Jurkat, Clone E6-1 (cell line): ENCODE data around the gene DDIT3.
A peak's percentile ranks its signal among the peaks of the same experiment; 100 is the strongest.
"Not testable (repeated sequence)": the region's sequence is repeated elsewhere in the genome, so short reads cannot be mapped to it uniquely, and the experiment has no call there.

Source experiments
- DNase-seq: peaks from one replicate; pipeline ENCODE4 v3.0.0-alpha.2; 2011; ENCODE audit warnings: low read depth, low spot score
- H3K4me3 ChIP-seq: 2 replicates; pipeline ENCODE4 v1.5.1; 2011; ENCODE audit warnings: mild to moderate bottlenecking, low read length, control low read depth, moderate library complexity

Gene DDIT3

DNA sequence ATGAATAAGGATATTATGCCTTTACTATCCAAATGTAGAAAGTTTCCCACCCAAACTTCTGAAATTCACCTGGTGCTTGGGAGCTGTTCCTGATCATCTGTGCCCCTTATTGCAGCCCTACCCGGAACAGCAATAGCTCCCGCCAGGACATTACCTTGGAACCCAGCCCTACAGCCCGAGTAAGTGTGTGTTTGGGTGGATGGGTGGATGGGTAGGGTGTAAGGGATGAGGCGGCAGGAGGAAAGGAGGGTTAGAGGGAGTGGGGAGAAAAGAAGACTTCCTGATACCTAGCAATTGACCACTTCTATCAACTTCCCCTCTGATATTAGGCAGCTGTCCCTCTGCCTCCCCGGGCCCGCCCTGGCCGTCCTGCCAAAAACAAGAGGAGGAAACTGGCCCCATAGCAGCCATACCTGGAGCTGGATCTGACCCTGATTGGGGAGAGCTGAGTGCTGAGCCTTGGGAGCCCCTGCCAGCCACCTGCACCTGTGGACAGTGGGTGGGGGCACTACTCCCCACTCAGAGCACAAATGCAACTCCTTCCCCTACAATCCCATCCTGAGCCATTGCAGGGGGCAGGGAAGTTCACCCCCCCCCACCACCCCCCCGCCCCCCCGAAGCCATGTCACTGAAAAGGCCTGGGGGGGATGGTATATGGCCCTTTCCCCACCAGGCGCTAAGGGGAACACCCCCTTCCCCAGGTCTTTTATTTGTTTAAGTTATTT lies 8.7 kb upstream of the DDIT3 start:
- no peak for DNase-seq
- H3K4me3 ChIP-seq = no peak overlapping the region

DNA sequence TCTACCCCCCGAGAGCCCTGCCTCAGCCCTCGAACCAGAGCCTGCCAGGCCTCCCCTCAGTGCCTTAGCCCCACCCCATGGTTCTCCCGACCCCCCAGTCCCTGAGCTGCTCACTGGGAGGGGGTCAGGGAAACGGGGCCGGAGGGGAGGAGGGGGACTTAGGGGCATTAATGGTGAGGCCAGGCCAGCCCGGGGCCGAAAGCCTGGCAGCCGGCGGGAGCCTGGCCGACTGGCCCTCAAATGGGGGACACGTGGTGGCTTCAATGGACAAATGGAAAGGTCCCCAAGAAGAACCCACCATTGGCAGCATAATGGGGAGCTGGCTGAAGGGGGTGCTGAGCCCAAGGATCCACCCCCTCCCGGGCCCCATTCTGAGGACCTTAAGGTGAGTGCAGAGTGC lies 7.9 kb upstream of the DDIT3 start:
- H3K4me3 ChIP-seq = no peak overlapping the region
- no peak for DNase-seq

DNA sequence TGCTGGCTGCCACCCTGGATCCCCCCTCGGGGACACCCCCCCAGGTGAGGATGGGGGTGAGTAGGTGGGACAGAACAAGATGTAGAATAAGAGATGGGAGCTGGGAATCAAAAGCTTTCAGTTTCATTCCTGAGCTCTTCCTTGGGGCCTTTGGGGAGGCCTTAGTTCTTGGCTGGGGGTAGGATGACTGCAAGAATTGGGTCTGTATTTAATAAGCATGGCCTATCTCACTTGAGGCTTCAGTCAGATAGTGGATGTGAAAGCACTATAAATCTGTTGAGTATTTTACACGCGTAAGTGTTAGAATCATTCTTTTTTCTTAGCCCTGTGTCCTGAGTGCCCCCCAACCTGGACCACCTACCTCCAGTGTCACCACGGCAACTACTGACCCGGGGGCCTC lies 6.9 kb upstream of the DDIT3 start:
- DNase-seq = no peak
- H3K4me3 ChIP-seq = no peak overlapping the region

DNA sequence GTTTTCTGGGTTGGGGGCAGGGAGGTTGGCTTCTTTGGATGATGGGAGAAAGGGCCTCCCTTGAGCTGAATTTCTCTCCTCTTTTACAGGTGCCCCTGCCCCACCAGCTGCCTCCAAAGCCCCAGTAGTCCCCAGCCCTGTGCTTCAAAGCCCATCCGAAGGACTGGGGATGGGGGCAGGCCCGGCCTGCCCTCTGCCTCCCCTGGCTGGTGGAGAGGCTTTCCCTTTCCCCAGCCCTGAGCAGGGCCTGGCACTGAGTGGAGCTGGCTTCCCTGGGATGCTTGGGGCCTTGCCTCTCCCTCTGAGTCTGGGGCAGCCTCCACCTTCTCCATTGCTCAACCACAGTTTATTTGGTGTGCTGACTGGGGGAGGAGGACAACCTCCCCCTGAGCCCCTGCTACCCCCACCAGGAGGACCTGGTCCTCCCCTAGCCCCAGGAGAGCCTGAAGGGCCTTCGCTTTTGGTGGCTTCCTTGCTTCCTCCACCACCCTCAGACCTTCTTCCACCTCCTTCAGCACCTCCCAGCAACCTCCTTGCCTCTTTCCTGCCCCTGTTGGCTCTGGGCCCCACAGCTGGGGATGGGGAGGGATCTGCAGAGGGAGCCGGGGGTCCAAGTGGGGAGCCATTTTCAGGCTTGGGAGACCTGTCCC lies 6.3 kb upstream of the DDIT3 start:
- DNase-seq = no peak
- H3K4me3 ChIP-seq = no peak overlapping the region

DNA sequence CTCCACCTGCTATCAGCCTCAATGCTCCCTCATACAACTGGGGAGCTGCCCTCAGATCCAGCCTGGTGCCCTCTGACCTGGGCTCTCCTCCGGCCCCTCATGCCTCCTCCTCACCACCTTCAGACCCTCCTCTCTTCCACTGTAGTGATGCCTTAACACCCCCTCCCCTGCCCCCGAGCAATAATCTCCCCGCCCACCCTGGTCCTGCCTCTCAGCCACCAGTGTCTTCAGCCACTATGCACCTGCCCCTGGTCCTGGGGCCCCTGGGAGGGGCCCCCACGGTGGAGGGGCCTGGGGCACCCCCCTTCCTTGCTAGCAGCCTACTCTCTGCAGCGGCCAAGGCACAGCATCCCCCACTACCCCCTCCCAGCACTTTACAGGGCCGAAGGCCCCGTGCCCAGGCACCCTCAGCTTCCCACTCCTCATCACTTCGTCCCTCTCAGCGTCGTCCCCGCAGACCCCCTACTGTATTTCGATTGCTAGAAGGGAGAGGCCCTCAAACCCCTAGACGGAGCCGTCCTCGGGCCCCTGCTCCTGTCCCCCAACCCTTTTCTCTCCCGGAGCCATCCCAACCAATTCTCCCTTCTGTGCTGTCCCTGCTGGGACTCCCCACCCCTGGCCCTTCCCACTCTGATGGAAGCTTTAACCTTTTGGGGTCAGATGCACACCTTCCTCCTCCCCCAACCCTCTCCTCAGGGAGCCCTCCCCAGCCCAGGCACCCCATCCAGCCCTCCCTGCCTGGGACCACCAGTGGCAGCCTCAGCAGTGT lies 5.5 kb upstream of the DDIT3 start:
- H3K4me3 ChIP-seq = no peak overlapping the region
- DNase-seq = no peak

DNA sequence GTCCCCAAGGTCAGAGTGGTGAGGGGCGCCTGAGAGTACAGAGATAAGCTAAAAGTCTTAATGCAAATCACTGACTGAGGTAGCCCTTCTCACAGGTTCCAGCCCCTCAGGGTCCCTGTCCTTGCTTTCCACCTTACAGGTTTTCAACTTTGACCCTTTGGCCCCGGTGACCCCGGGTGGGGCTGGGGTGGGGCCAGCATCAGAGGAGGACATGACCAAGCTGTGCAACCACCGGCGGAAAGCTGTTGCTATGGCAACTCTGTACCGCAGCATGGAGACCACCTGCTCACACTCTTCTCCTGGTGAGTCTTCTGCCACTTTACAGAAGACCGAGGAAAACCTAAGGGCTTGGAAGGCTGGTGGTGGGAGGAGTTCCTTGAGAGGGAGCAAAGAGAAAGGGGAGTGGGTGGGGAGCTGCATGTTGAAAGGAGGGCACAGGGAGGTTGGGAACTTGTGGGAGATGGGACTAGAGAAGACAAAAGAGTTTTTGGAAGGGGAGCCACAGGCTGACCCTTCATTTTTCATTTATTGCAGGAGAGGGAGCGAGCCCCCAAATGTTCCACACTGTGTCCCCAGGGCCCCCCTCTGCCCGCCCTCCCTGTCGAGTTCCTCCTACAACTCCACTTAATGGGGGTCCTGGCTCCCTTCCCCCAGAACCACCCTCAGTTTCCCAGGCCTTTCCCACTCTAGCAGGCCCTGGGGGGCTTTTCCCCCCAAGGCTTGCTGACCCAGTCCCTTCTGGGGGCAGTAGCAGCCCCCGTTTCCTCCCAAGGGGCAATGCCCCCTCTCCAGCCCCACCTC lies 4.7 kb upstream of the DDIT3 start:
- H3K4me3 ChIP-seq = no peak overlapping the region
- DNase-seq = no peak

DNA sequence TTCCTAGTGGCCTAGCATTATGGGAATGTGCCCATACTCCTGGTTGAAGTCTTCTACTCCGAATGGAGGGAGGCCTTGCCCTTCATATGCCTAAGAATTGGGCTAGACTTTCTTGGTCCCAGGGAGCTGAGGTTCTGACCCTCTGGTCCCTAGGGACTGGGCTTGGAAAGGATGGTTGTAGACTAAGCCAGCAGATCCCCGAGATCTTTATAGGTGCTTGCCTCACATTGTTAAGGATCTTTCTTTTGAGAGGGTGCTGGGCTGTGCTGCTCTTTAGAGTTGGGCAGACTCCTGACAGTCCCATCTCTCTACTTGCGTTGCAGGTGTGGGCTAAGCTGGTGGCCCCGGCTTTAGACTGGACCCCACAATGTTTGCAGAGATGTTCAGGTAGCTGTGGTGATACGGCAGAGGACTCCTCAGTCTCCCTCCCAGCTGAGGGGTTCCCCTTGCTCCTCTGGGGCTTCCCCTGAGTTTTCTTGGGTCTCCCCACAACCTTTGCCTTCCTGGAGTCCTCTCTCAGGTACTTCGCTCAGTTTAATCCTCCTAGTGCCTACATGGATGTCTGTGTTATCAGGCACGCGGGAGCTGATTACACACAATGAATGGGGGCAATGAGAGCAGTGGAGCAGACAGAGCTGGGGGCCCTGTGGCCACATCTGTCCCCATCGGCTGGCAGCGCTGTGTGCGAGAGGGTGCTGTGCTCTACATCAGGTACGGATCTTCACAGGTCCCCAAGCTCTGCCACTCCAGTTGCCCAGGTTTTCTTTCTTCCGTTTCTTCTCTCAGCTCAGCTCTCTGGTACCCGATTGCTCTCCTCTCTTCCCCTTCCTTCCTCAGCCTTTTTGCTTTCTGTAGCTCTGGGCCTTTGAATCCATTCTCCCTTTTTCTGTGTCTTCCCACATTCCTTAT lies 3.6 kb upstream of the DDIT3 start:
- peak overlapping the region; percentile 64 for H3K4me3 ChIP-seq
- no peak for DNase-seq

DNA sequence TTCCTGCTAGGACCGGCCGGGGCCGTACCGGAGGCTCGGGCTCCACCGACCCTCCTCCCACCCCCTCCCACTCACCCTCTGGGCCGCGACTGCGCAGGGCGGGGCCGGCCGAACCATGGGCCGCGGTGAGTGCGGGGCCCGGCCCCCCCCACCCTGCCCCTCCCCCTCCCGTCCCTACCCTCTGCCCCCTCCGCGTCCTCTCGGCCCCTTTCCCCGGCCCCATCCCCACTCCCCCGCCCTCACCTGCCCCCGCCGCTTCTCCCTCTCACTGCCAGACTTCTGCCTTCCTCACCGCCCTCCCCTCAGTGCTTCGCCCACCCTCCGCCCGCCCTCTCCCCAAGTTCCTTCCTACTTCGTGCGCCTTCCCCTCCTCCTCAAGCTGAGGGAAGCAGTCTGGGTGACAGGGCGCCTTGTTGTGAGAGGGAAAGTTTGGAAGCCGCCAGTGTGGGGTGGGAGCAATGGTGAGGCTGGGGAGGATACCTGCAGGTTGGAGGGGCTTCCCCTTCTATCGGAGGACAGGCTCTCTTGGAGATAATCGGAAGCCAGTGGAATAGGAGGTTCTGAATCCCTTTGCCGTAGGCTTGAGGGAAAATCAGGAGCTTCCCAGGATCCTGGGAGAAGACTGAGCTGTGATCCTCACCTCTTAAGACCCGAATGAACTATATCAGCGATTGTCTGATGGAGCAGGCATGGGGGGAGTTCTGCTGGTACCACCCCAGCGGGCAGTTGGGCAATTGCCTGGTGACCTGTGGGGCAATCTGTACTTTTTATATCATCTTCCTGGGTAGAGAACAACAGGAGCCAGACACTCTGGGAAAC lies 2.8 kb upstream of the DDIT3 start:
- peak; percentile 43 for DNase-seq
- H3K4me3 ChIP-seq = peak overlapping the region; percentile 64

DNA sequence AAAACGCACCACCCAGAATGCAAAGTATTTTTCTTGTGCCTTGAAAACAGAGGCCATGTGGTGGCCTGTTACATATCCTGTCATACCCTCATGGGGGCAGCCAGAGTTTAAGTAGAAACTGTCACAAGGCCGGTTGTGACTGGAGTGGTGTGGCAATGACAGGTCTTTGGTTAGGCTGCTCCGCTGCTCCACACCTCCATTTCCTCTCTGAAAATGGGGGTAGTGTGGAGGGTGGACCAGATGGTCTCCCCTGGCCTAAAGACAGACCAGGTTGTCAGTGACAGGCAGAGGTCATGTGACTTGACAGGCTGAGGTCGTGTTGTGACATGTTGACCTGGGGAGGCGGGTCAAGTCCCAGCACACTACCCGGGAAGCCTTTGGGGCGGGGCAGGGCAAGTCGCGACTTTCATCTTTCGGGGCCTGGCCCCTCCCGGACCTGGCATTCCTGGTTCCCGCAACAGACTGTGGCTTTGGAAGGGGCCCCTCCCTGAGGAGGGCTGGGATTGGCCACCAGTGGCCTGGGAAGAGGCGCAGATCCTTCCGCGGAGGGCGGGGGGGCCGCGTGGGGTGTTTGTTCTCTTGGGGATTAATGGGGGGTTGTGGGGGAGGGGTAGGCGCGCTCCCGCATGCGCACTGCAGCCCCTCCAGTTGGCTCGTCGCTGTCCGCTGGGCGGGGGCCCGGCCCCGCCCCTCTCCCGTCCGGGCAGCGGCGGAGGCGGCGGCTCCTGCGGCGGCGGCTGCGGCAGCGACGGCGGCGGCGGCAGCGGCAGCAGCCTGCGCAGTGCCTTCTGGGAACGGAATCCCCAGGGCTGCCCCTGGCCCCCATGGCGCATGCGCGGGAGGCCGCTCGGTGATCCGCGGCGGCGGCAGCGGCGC lies 1.9 kb upstream of the DDIT3 start, which contains the start of gene MBD6:
TSS of gene MBD6 (plus strand) at position 814 of the 876 bp plus-strand sequence. CDS start 1,480 bp downstream, outside the sequence.
- H3K4me3 ChIP-seq = peak within 1 kb of the TSS; percentile 64

DNA sequence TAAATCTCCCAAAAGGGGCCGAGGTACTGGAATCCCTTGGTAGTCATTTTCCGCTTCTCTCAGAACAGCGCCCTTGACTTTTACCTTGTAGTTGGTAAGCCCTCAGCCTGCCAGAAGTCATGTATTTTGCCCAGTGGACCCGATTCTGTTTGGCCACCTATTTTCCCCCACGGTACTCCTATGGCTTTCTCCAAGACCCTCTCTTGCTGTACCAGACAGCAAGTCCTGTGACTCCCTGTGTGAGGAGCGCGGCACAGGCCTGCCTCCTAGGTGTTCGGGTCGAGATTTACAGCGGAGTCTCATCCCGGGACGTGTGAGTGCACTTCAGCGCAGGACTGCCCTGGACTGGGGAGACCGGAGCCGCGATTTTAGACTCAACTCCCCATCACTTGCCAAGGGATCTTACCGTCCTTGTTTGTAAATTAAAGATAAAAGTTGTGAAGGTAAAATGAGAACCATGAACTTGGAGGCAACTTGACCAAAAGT lies 1.3 kb upstream of the DDIT3 start:
- peak overlapping the region; percentile 64 for H3K4me3 ChIP-seq

More for the DNA sequence above, 1.9 kb upstream of the DDIT3 start, which contains the start of gene MBD6:
- peak; percentile 83 for DNase-seq

DNA sequence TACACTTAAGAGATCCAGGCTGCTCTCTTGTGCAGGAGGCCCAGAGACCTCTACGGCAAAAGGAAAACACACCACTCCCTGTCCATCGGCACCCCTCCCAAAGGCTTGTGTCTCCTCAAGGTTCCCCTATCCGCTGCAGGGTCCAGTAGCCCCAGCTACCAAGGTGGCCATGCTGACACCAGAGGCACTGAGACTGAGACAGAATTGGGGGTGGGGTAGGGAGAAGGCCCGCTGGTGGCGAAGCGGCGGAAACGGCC lies 590 bp downstream of the DDIT3 start:
- DNase-seq = no peak
- peak overlapping the region; percentile 90 for H3K4me3 ChIP-seq

More for the DNA sequence above, 1.3 kb upstream of the DDIT3 start:
- DNase-seq = no peak

DNA sequence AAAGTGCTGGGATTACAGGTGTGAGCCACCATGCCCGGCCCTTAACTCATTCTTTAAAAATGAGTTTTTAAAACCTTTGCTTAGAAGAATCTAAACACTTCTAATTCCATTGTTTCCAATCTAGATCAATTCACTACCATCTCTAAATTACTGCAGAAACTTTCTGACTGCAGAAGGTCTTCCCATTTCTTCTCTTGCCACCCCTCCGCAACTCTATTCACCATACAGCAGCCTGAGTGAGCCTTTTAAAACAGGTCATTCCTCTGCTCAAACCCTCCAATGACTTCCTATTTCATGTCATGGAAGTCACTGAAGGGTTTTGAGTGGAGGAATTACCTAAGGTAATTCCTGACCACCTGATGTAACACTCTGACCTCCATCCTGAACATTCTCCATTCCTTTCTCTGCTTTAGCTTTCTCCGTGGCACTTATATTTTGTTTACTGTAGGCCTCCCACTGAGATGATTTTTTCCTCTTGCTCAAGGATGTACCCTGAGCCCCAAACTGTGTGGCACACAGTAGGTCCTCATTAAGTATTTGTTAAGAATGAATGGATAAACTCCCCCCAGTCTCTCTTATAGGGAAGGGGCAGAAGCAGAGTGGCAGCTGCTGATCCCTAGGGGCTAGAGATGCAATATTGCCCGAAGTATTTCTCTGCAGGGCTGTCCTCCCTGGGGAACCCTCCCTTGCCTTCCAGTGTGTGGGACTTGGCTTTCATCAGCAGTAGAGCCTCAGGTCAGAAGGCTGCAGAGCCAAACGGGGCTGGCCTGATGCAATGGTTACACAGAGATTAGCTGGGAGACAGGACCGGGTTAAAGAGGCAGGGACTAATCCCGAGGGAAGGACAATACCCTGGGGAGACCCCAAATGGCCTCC lies 1.2 kb downstream of the DDIT3 start:
- no peak for DNase-seq
- peak overlapping the region; percentile 90 for H3K4me3 ChIP-seq

DNA sequence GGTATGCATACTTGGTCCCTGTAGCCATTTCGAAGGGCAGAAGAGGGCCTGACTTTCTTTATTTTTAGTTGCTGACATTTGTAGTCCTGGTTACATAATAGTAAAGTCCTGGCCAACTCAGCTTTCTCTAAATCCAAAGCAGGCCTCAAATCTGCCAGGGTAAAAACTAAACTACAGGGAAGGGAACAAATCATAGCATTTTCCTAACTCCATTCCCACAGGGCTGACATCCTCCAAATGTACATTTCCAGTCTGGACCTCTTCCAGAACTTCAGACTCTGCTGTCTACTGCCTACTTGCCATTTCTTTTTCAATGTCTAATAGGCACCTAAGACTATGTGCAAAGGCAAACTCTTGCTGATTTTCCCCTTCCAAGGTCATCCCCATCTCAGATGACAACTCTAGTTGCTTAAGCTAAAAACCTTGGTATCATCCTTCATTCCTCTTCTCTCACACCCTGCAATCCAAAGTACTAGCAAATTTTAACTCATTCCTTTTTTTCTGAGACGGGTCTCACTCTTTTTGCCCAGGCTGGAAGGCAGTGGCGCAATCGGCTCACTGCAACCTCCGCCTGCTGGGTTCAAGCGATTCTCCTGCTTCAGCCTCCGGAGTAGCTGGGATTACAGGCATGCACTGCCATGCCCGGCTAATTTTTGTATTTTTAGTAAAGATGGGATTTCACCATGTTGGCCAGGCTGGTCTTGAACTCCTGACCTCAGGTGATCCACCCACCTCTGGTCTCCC lies 2.0 kb downstream of the DDIT3 start:
- DNase-seq = no peak
- H3K4me3 ChIP-seq = no peak overlapping the region

DNA sequence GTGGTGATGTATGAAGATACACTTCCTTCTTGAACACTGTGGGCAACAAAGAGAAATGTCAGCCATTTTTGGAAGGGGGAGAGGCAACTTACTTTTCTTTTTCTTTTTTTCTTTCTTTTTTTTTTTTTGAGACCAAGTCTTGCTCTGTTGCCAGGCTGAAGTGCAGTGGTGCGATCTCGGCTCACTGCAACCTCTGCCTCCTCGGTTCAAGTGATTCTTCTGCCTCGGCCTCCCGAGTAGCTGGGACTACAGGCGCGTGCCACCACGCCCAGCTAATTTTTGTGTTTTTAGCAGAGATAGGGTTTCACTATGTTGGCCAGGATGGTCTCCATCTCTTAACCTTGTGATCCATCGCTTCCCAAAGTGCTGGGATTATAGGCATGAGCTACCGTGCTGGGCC lies 2.6 kb downstream of the DDIT3 start:
- DNase-seq, H3K4me3 ChIP-seq: not testable (repeated sequence)

DNA sequence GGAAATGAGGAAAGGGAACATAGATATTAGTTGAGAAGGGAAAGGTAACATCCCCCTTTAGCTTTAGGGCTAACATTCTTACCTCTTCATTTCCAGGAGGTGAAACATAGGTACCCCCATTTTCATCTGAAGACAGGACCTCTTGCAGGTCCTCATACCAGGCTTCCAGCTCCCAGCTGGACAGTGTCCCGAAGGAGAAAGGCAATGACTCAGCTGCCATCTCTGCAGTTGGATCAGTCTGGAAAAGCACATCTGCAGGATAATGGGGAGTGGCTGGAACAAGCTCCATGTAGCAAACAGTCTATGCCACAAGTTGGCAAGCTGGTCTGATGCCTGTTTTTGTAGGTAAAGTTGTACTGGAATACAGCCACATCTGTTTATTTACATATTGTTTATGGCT lies 3.1 kb downstream of the DDIT3 start:
- no peak for DNase-seq
- no peak overlapping the region for H3K4me3 ChIP-seq
